ENCODE results near the gene PSD.

The PSD gene

DNA sequence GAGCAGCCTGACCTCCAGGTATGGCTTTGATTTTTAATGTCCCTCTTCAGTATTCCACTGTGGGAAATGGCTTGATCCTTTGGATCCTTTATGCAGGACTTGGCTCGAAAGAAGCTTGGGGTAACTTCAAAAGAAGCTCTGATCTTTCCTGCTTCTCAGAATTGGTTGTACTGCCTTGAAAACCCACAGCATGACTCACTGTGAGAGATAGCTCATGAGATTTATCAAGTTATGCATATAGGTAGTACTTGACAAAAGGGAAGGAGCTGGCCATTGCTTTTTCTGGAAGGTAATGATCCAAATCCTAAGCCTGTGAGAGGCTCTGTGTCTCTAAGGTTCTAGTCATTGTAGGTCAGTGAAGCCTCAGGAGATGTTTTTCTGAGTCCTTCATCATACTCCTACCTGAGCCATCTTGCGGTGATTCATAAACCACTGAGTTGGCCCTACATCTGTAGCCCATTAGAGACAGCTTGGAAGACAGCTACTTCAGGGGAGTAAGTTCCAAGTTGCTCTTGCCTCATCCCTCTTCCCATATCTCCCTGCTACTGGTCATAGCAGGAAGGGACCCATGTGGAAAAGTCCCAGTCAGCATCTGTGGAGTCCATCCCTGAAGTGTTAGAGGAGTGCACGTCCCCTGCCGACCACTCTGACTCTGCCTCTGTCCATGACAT lies 59.7 kb downstream of the PSD start:
- Histone ChIP-seq H3K79me2 (ENCODE audit: control insufficient read depth, low read length) (no peaks in the 10 kb centered on the region), H3K27ac (ENCODE audit: low read depth, low read length) (no peak overlapping the region), H3K27me3 (ENCODE audit: control insufficient read depth, low read length) (no peaks in the 10 kb centered on the region), H3F3A (ENCODE audit: control insufficient read depth, insufficient read depth) (no peaks in the 10 kb centered on the region), H3K4me2 (ENCODE audit: low read length) (no peak overlapping the region), H3K4me3 (ENCODE audit: low read length) (no peak overlapping the region), H4K20me1 (ENCODE audit: control insufficient read depth, insufficient read depth, low read depth, low read length) (0 out of 2 replicates have a peak, but pooled peaks cover 2% of the 10 kb centered on the region), H3K4me1 (ENCODE audit: control insufficient read depth, low read length) (no peaks in the 10 kb centered on the region), H3K9me3 (ENCODE audit: control insufficient read depth, insufficient read depth, low read length) (no peaks in the 10 kb centered on the region), H3K36me3 (ENCODE audit: control insufficient read depth, low read length) (peaks cover 62% of the 10 kb centered on the region), H3K9me2 (replicated peaks; ENCODE audit: control insufficient read depth, low read length) (no peaks in the 10 kb centered on the region)
- TF ChIP-seq, protein P1, sequence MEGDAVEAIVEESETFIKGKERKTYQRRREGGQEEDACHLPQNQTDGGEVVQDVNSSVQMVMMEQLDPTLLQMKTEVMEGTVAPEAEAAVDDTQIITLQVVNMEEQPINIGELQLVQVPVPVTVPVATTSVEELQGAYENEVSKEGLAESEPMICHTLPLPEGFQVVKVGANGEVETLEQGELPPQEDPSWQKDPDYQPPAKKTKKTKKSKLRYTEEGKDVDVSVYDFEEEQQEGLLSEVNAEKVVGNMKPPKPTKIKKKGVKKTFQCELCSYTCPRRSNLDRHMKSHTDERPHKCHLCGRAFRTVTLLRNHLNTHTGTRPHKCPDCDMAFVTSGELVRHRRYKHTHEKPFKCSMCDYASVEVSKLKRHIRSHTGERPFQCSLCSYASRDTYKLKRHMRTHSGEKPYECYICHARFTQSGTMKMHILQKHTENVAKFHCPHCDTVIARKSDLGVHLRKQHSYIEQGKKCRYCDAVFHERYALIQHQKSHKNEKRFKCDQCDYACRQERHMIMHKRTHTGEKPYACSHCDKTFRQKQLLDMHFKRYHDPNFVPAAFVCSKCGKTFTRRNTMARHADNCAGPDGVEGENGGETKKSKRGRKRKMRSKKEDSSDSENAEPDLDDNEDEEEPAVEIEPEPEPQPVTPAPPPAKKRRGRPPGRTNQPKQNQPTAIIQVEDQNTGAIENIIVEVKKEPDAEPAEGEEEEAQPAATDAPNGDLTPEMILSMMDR (IDR thresholded peaks at IDR 0.05; ENCODE audit: low read depth, low read length, poor library complexity, severe bottlenecking): no peak
- TF ChIP-seq EZH2phosphoT487 (IDR thresholded peaks at IDR 0.05; ENCODE audit: borderline replicate concordance, low read length): no peak

GRCh38 chr10:102354451-102354850 lies 64.1 kb downstream of the PSD start:
- no peak overlapping the region for H3K4me2 ChIP-seq (ENCODE audit: low read length)
- H4K20me1 ChIP-seq (ENCODE audit: control insufficient read depth, insufficient read depth, low read depth, low read length): no peaks in the 10 kb centered on the region; the same call in 1 of the 2 replicates
- no peaks in the 10 kb centered on the region for H3K27me3 ChIP-seq (ENCODE audit: control insufficient read depth, low read length)
- no peak overlapping the region for H3K27ac ChIP-seq (ENCODE audit: low read depth, low read length)
- no peaks in the 10 kb centered on the region for H3K9me2 ChIP-seq (replicated peaks; ENCODE audit: control insufficient read depth, low read length)
- no peaks in the 10 kb centered on the region for H3K9me3 ChIP-seq (ENCODE audit: control insufficient read depth, insufficient read depth, low read length)
- H3K4me3 ChIP-seq (ENCODE audit: low read length): no peak overlapping the region
- H3K4me1 ChIP-seq (ENCODE audit: control insufficient read depth, low read length): no peaks in the 10 kb centered on the region
- peaks cover 55% of the 10 kb centered on the region for H3K36me3 ChIP-seq (ENCODE audit: control insufficient read depth, low read length)
- H3K79me2 ChIP-seq (ENCODE audit: control insufficient read depth, low read length): no peaks in the 10 kb centered on the region
- TF ChIP-seq, protein P1 (IDR thresholded peaks at IDR 0.05; ENCODE audit: low read depth, low read length, poor library complexity, severe bottlenecking): no peak
- no peak for TF ChIP-seq EZH2phosphoT487 (IDR thresholded peaks at IDR 0.05; ENCODE audit: borderline replicate concordance, low read length)
- H3F3A ChIP-seq (ENCODE audit: control insufficient read depth, insufficient read depth): no peaks in the 10 kb centered on the region

Data from DOHH2 (cell line).